Spleen (tissue), 7 donors: ENCODE measurements around the gene EEF2K.

Experiments
- CTCF ChIP-seq, 11 experiments: fragments of 200-600 bp in 7 of 11; fragments of 450-650 bp in 4 of 11; sonication (generic) in 4 of 11; IDR thresholded peaks in 8 of 11; conservative IDR thresholded peaks in 3 of 11; 1 replicate in 7 of 11; 2 replicates in 4 of 11; pipeline versions ENCODE4 v1.4.0 to v1.8.0; 2016 to 2021; ENCODE audit warnings: antibody characterized with exemption in 11 of 11, inconsistent platforms in 4 of 11, mild to moderate bottlenecking in 1 of 11
- POLR2A ChIP-seq, 3 donors: fragments of 450-650 bp; IDR thresholded peaks; one replicate each; pipeline ENCODE4 v1.5.1; 2017; ENCODE audit warnings: antibody characterized with exemption in 3 of 3, mild to moderate bottlenecking in 1 of 3
- POLR2AphosphoS5 ChIP-seq, 3 donors: sonication (generic); formaldehyde crosslinking; IDR thresholded peaks; one replicate each; pipeline ENCODE4 v1.5.1; 2017; ENCODE audit warnings: antibody characterized with exemption in 3 of 3
- donor health status: DM: no; HTN: no; CAD: no; lungs with moderate emphysema.
- donor health status: DM: no; HTN: no; CAD: no.
- donor health status: DM: no; HTN: no; CAD: no.

- TF ChIP-seq POLR2A (IDR thresholded peaks at IDR 0.05), result no peak
- no peak for TF ChIP-seq POLR2AphosphoS5 (IDR thresholded peaks at IDR 0.05)
- TF ChIP-seq CTCF (IDR thresholded peaks at IDR 0.05 in 8 of 11, conservative IDR thresholded peaks at IDR 0.05 in 3 of 11), result no peak
Measured at GRCh38 chr16:22210285-22210684, 4.2 kb downstream of the EEF2K start.
